Measurements from ENCODE around the gene TECPR1.

DNA sequence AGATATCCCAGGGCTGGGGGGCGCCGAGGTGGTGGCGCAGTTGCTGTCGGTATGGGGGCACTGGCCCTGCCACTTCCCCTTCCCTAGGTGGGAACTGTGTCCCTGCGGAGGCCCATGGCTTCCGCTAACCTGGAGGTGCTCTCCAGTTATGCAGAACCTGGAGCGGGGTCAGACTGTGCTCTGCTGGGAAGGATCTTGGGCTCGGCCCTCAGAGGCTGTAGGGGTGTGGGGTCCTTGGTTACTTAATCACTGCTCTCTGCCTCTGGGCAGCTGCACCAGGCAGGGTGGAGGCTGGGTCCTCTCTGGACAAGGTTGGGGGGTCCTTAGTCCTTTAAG lies 31.8 kb upstream of the TECPR1 start:
- TF ChIP-seq, protein P1, sequence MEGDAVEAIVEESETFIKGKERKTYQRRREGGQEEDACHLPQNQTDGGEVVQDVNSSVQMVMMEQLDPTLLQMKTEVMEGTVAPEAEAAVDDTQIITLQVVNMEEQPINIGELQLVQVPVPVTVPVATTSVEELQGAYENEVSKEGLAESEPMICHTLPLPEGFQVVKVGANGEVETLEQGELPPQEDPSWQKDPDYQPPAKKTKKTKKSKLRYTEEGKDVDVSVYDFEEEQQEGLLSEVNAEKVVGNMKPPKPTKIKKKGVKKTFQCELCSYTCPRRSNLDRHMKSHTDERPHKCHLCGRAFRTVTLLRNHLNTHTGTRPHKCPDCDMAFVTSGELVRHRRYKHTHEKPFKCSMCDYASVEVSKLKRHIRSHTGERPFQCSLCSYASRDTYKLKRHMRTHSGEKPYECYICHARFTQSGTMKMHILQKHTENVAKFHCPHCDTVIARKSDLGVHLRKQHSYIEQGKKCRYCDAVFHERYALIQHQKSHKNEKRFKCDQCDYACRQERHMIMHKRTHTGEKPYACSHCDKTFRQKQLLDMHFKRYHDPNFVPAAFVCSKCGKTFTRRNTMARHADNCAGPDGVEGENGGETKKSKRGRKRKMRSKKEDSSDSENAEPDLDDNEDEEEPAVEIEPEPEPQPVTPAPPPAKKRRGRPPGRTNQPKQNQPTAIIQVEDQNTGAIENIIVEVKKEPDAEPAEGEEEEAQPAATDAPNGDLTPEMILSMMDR (IDR thresholded peaks at IDR 0.05): no peak
- TF ChIP-seq EP300 (IDR thresholded peaks at IDR 0.05) (no peak), POLR2AphosphoS5 (IDR thresholded peaks at IDR 0.05) (no peak), POLR2A (IDR thresholded peaks at IDR 0.05) (no peak)
